Measurements from ENCODE around the gene RSPH1.

GRCh38 chr21:42507418-42507817 lies 11.4 kb upstream of the RSPH1 start:
- no peak for TF ChIP-seq CTCF (IDR thresholded peaks at IDR 0.05; ENCODE audit: low read depth, low read length, poor library complexity, severe bottlenecking)
- TF ChIP-seq EZH2phosphoT487 (IDR thresholded peaks at IDR 0.05; ENCODE audit: borderline replicate concordance, low read length), result no peak
